ENCODE data around the gene SVIL. TPM values are rescaled to one million over a fixed set of nuclear protein-coding genes. Genes with fewer than 3 reads are reported as not detected.

SVIL gene
- 28.2 and 29.8 TPM in 2 replicates for total RNA-seq

GRCh38 chr10:29634764-29635625 is at the start of gene SVIL:
Gene SVIL (minus strand): TSS chr10:29634971. CDS start chr10:29555058, 79,913 bp downstream.

Data from mammary microvascular endothelial cell (primary cell).